ENCODE measurements around the gene CACNA1E.

The CACNA1E gene

GRCh38 chr1:181548497-181548896 is 65.2 kb downstream of the CACNA1E start:
- no peak overlapping the region for H3K4ac ChIP-seq (ENCODE audit: low read depth, low read length)
- H3K27me3 ChIP-seq (ENCODE audit: insufficient read depth, low read length, poor library complexity): no peaks in the 10 kb centered on the region
- no peak overlapping the region for H2BK15ac ChIP-seq (replicated peaks; ENCODE audit: low read depth)
- H2AK5ac ChIP-seq (ENCODE audit: low read length): no peak overlapping the region
- H3K79me2 ChIP-seq (ENCODE audit: control insufficient read depth, insufficient read depth, low read length): no peaks in the 10 kb centered on the region
- no peak overlapping the region for H3K56ac ChIP-seq (ENCODE audit: low read length)
- no peaks in the 10 kb centered on the region for H3K36me3 ChIP-seq (ENCODE audit: control insufficient read depth, insufficient read depth, low read length)
- no CpG with 5 or more reads among the region's 2 CpGs for WGBS (ENCODE audit: extremely low coverage, insufficient coverage, low lambda C conversion rate)
- H4K5ac ChIP-seq (ENCODE audit: low read length): no peak overlapping the region
- no peak overlapping the region for H3K18ac ChIP-seq (ENCODE audit: low read length)
- no peak for DNase-seq
- no peak overlapping the region for H4K8ac ChIP-seq (ENCODE audit: low read depth, low read length)
- H2BK5ac ChIP-seq (ENCODE audit: low read length): no peak overlapping the region
- H2BK120ac ChIP-seq (ENCODE audit: low read depth, low read length): no peak overlapping the region
- H3K79me1 ChIP-seq (ENCODE audit: low read length): no peaks in the 10 kb centered on the region
- no peaks in the 10 kb centered on the region for H3K4me1 ChIP-seq (ENCODE audit: control insufficient read depth, low read depth, low read length)
- H3K4me2 ChIP-seq (ENCODE audit: low read length): no peak overlapping the region
- H3K4me3 ChIP-seq (ENCODE audit: low read length): no peak overlapping the region
- no peak overlapping the region for H3K27ac ChIP-seq (ENCODE audit: low read depth, low read length)
- no peak overlapping the region for H3K9ac ChIP-seq (ENCODE audit: low read length)
- no peak overlapping the region for H3K23ac ChIP-seq (ENCODE audit: low read length)

GRCh38 chr1:181551249-181551648 is 67.9 kb downstream of the CACNA1E start:
- H3K18ac ChIP-seq (ENCODE audit: low read length): no peak overlapping the region
- WGBS (ENCODE audit: extremely low coverage, insufficient coverage, low lambda C conversion rate): no CpG with 5 or more reads among the region's 6 CpGs
- no peak overlapping the region for H3K23ac ChIP-seq (ENCODE audit: low read length)
- no peak overlapping the region for H3K56ac ChIP-seq (ENCODE audit: low read length)
- H2BK5ac ChIP-seq (ENCODE audit: low read length): no peak overlapping the region
- H2BK120ac ChIP-seq (ENCODE audit: low read depth, low read length): no peak overlapping the region
- no peaks in the 10 kb centered on the region for H3K79me2 ChIP-seq (ENCODE audit: control insufficient read depth, insufficient read depth, low read length)
- no peak overlapping the region for H3K27ac ChIP-seq (ENCODE audit: low read depth, low read length)
- H3K36me3 ChIP-seq (ENCODE audit: control insufficient read depth, insufficient read depth, low read length): no peaks in the 10 kb centered on the region
- DNase-seq: no peak
- H2AK5ac ChIP-seq (ENCODE audit: low read length): no peak overlapping the region
- H3K27me3 ChIP-seq (ENCODE audit: insufficient read depth, low read length, poor library complexity): no peaks in the 10 kb centered on the region
- no peak overlapping the region for H3K9ac ChIP-seq (ENCODE audit: low read length)
- no peaks in the 10 kb centered on the region for H3K79me1 ChIP-seq (ENCODE audit: low read length)
- H2BK15ac ChIP-seq (replicated peaks; ENCODE audit: low read depth): no peak overlapping the region
- H3K4me3 ChIP-seq (ENCODE audit: low read length): no peak overlapping the region
- no peak overlapping the region for H3K4ac ChIP-seq (ENCODE audit: low read depth, low read length)
- H4K5ac ChIP-seq (ENCODE audit: low read length): no peak overlapping the region
- H3K4me2 ChIP-seq (ENCODE audit: low read length): no peak overlapping the region
- no peaks in the 10 kb centered on the region for H3K4me1 ChIP-seq (ENCODE audit: control insufficient read depth, low read depth, low read length)
- H4K8ac ChIP-seq (ENCODE audit: low read depth, low read length): no peak overlapping the region

- no peaks in the 10 kb centered on the region for H3K27me3 ChIP-seq (ENCODE audit: insufficient read depth, low read length, poor library complexity)
- no peak overlapping the region for H3K4me3 ChIP-seq (ENCODE audit: low read length)
- no peak overlapping the region for H3K23ac ChIP-seq (ENCODE audit: low read length)
- no peak overlapping the region for H4K5ac ChIP-seq (ENCODE audit: low read length)
- 100% methylated on average over 1 of the region's 3 CpGs for WGBS (ENCODE audit: extremely low coverage, insufficient coverage, low lambda C conversion rate)
- DNase-seq: no peak
- no peak overlapping the region for H3K18ac ChIP-seq (ENCODE audit: low read length)
- H2AK5ac ChIP-seq (ENCODE audit: low read length): no peak overlapping the region
- H3K27ac ChIP-seq (ENCODE audit: low read depth, low read length): no peak overlapping the region
- no peak overlapping the region for H3K4me2 ChIP-seq (ENCODE audit: low read length)
- no peak overlapping the region for H2BK120ac ChIP-seq (ENCODE audit: low read depth, low read length)
- H4K8ac ChIP-seq (ENCODE audit: low read depth, low read length): no peak overlapping the region
- H3K79me2 ChIP-seq (ENCODE audit: control insufficient read depth, insufficient read depth, low read length): no peaks in the 10 kb centered on the region
- H3K4ac ChIP-seq (ENCODE audit: low read depth, low read length): no peak overlapping the region
- H3K4me1 ChIP-seq (ENCODE audit: control insufficient read depth, low read depth, low read length): no peaks in the 10 kb centered on the region
- H2BK5ac ChIP-seq (ENCODE audit: low read length): no peak overlapping the region
- H3K36me3 ChIP-seq (ENCODE audit: control insufficient read depth, insufficient read depth, low read length): no peaks in the 10 kb centered on the region
- no peaks in the 10 kb centered on the region for H3K79me1 ChIP-seq (ENCODE audit: low read length)
- H3K9ac ChIP-seq (ENCODE audit: low read length): no peak overlapping the region
- no peak overlapping the region for H3K56ac ChIP-seq (ENCODE audit: low read length)
- H2BK15ac ChIP-seq (replicated peaks; ENCODE audit: low read depth): no peak overlapping the region
Observed at GRCh38 chr1:181551754-181552153, 68.4 kb downstream of the CACNA1E start.

- no peak overlapping the region for H3K4me2 ChIP-seq (ENCODE audit: low read length)
- no peak for DNase-seq
- no peak overlapping the region for H3K56ac ChIP-seq (ENCODE audit: low read length)
- H3K79me2 ChIP-seq (ENCODE audit: control insufficient read depth, insufficient read depth, low read length): no peaks in the 10 kb centered on the region
- H2BK5ac ChIP-seq (ENCODE audit: low read length): no peak overlapping the region
- H3K9ac ChIP-seq (ENCODE audit: low read length): no peak overlapping the region
- no peak overlapping the region for H3K18ac ChIP-seq (ENCODE audit: low read length)
- H3K4ac ChIP-seq (ENCODE audit: low read depth, low read length): no peak overlapping the region
- no peaks in the 10 kb centered on the region for H3K27me3 ChIP-seq (ENCODE audit: insufficient read depth, low read length, poor library complexity)
- H3K27ac ChIP-seq (ENCODE audit: low read depth, low read length): no peak overlapping the region
- H3K4me1 ChIP-seq (ENCODE audit: control insufficient read depth, low read depth, low read length): peaks cover 4% of the 10 kb centered on the region
- no peak overlapping the region for H4K8ac ChIP-seq (ENCODE audit: low read depth, low read length)
- H2AK5ac ChIP-seq (ENCODE audit: low read length): no peak overlapping the region
- no peak overlapping the region for H3K23ac ChIP-seq (ENCODE audit: low read length)
- H2BK15ac ChIP-seq (replicated peaks; ENCODE audit: low read depth): no peak overlapping the region
- no peak overlapping the region for H2BK120ac ChIP-seq (ENCODE audit: low read depth, low read length)
- H3K4me3 ChIP-seq (ENCODE audit: low read length): no peak overlapping the region
- WGBS (ENCODE audit: extremely low coverage, insufficient coverage, low lambda C conversion rate): no CpG with 5 or more reads among the region's 4 CpGs
- no peak overlapping the region for H4K5ac ChIP-seq (ENCODE audit: low read length)
- H3K79me1 ChIP-seq (ENCODE audit: low read length): no peaks in the 10 kb centered on the region
- no peaks in the 10 kb centered on the region for H3K36me3 ChIP-seq (ENCODE audit: control insufficient read depth, insufficient read depth, low read length)
Observed at GRCh38 chr1:181554465-181554864, 71.1 kb downstream of the CACNA1E start.

- no peaks in the 10 kb centered on the region for H3K27me3 ChIP-seq (ENCODE audit: insufficient read depth, low read length, poor library complexity)
- no peaks in the 10 kb centered on the region for H3K79me2 ChIP-seq (ENCODE audit: control insufficient read depth, insufficient read depth, low read length)
- H2BK15ac ChIP-seq (replicated peaks; ENCODE audit: low read depth): no peak overlapping the region
- H3K56ac ChIP-seq (ENCODE audit: low read length): no peak overlapping the region
- H3K27ac ChIP-seq (ENCODE audit: low read depth, low read length): no peak overlapping the region
- WGBS (ENCODE audit: extremely low coverage, insufficient coverage, low lambda C conversion rate): no CpG with 5 or more reads among the region's 2 CpGs
- H3K4ac ChIP-seq (ENCODE audit: low read depth, low read length): no peak overlapping the region
- H3K18ac ChIP-seq (ENCODE audit: low read length): no peak overlapping the region
- H2BK5ac ChIP-seq (ENCODE audit: low read length): no peak overlapping the region
- no peak for DNase-seq
- H3K79me1 ChIP-seq (ENCODE audit: low read length): no peaks in the 10 kb centered on the region
- H4K5ac ChIP-seq (ENCODE audit: low read length): no peak overlapping the region
- H3K4me3 ChIP-seq (ENCODE audit: low read length): no peak overlapping the region
- no peak overlapping the region for H4K8ac ChIP-seq (ENCODE audit: low read depth, low read length)
- H2AK5ac ChIP-seq (ENCODE audit: low read length): no peak overlapping the region
- no peak overlapping the region for H3K23ac ChIP-seq (ENCODE audit: low read length)
- no peak overlapping the region for H2BK120ac ChIP-seq (ENCODE audit: low read depth, low read length)
- H3K36me3 ChIP-seq (ENCODE audit: control insufficient read depth, insufficient read depth, low read length): no peaks in the 10 kb centered on the region
- no peak overlapping the region for H3K9ac ChIP-seq (ENCODE audit: low read length)
- peaks cover 5% of the 10 kb centered on the region for H3K4me1 ChIP-seq (ENCODE audit: control insufficient read depth, low read depth, low read length)
- no peak overlapping the region for H3K4me2 ChIP-seq (ENCODE audit: low read length)
Observed at GRCh38 chr1:181556631-181557030, 73.3 kb downstream of the CACNA1E start.

- no peaks in the 10 kb centered on the region for H3K79me1 ChIP-seq (ENCODE audit: low read length)
- no peaks in the 10 kb centered on the region for H3K36me3 ChIP-seq (ENCODE audit: control insufficient read depth, insufficient read depth, low read length)
- no peak overlapping the region for H3K56ac ChIP-seq (ENCODE audit: low read length)
- H2AK5ac ChIP-seq (ENCODE audit: low read length): no peak overlapping the region
- no peak overlapping the region for H3K27ac ChIP-seq (ENCODE audit: low read depth, low read length)
- WGBS (ENCODE audit: extremely low coverage, insufficient coverage, low lambda C conversion rate): no CpG with 5 or more reads among the region's 4 CpGs
- DNase-seq: no peak
- H2BK120ac ChIP-seq (ENCODE audit: low read depth, low read length): no peak overlapping the region
- no peak overlapping the region for H3K4ac ChIP-seq (ENCODE audit: low read depth, low read length)
- no peak overlapping the region for H3K4me3 ChIP-seq (ENCODE audit: low read length)
- no peak overlapping the region for H2BK5ac ChIP-seq (ENCODE audit: low read length)
- H3K18ac ChIP-seq (ENCODE audit: low read length): no peak overlapping the region
- H4K8ac ChIP-seq (ENCODE audit: low read depth, low read length): no peak overlapping the region
- H2BK15ac ChIP-seq (replicated peaks; ENCODE audit: low read depth): no peak overlapping the region
- H3K9ac ChIP-seq (ENCODE audit: low read length): no peak overlapping the region
- H3K4me2 ChIP-seq (ENCODE audit: low read length): no peak overlapping the region
- H3K79me2 ChIP-seq (ENCODE audit: control insufficient read depth, insufficient read depth, low read length): no peaks in the 10 kb centered on the region
- H4K5ac ChIP-seq (ENCODE audit: low read length): no peak overlapping the region
- H3K23ac ChIP-seq (ENCODE audit: low read length): no peak overlapping the region
- no peaks in the 10 kb centered on the region for H3K27me3 ChIP-seq (ENCODE audit: insufficient read depth, low read length, poor library complexity)
- H3K4me1 ChIP-seq (ENCODE audit: control insufficient read depth, low read depth, low read length): peaks cover 5% of the 10 kb centered on the region
Observed at GRCh38 chr1:181557313-181557712, 74.0 kb downstream of the CACNA1E start.
